Endodermal cell (in vitro differentiated cells): Measurements from ENCODE around the gene CBLC. TPM values are rescaled to one million over a fixed set of nuclear protein-coding genes. Genes with fewer than 3 reads are reported as not detected.
A peak's percentile ranks its signal among the peaks of the same experiment; 100 is the strongest.

Experiments used
- DNase-seq: peaks from one replicate; pipeline ENCODE4 v3.0.0-alpha.2; 2017
- H3K27ac ChIP-seq: 2 replicates; pipeline ENCODE4 v1.5.1; 2013; ENCODE audit warnings: mild to moderate bottlenecking, low read depth, low read length, moderate library complexity
- H3K27me3 ChIP-seq: 2 replicates; pipeline ENCODE4 v1.6.1; 2013; ENCODE audit warnings: mild to moderate bottlenecking, low read length, moderate library complexity; ENCODE audit not compliant: insufficient read depth, control insufficient read depth, poor library complexity, severe bottlenecking
- H3K36me3 ChIP-seq: 2 replicates; pipeline ENCODE4 v1.7.0; 2013; ENCODE audit warnings: mild to moderate bottlenecking, low read length, moderate library complexity; ENCODE audit not compliant: control insufficient read depth, insufficient read depth
- H3K4me1 ChIP-seq: one replicate; pipeline ENCODE4 v1.7.0; 2013; ENCODE audit warnings: low read length; ENCODE audit not compliant: control insufficient read depth, insufficient read depth
- H3K4me3 ChIP-seq: 2 replicates; pipeline ENCODE4 v1.5.1; 2013; ENCODE audit warnings: mild to moderate bottlenecking, low read length, moderate library complexity
- H3K9ac ChIP-seq: 2 replicates; pipeline ENCODE4 v1.6.1; 2013; ENCODE audit warnings: mild to moderate bottlenecking, low read length, moderate library complexity; ENCODE audit not compliant: poor library complexity, severe bottlenecking; ENCODE audit errors: extremely low read depth
- H3K9me3 ChIP-seq: 2 replicates; pipeline ENCODE4 v1.6.1; 2013; ENCODE audit warnings: mild to moderate bottlenecking, low read length, moderate library complexity; ENCODE audit not compliant: control insufficient read depth
- H3K27ac Mint-ChIP-seq: 2 replicates; pipeline ENCODE4 v1.8.0; 2020; ENCODE audit warnings: mixed read lengths
- H3K27me3 Mint-ChIP-seq: 2 replicates; pipeline ENCODE4 v1.8.0; 2021; ENCODE audit warnings: mild to moderate bottlenecking, mixed read lengths; ENCODE audit not compliant: insufficient read depth
- H3K36me3 Mint-ChIP-seq: 2 replicates; pipeline ENCODE4 v1.8.0; 2020; ENCODE audit warnings: low read depth, mixed read lengths
- H3K4me1 Mint-ChIP-seq: 2 replicates; pipeline ENCODE4 v1.8.0; 2020; ENCODE audit warnings: mixed read lengths
- H3K4me3 Mint-ChIP-seq: 2 replicates; pipeline ENCODE4 v1.8.0; 2020; ENCODE audit warnings: mild to moderate bottlenecking, moderate library complexity, mixed read lengths
- H3K9me3 Mint-ChIP-seq: 2 replicates; pipeline ENCODE4 v1.8.0; 2020; ENCODE audit warnings: mild to moderate bottlenecking, mixed read lengths
- CTCF ChIP-seq: fragments of 200-600 bp; sonication (generic); conservative IDR thresholded peaks from 2 replicates; pipeline ENCODE4 v1.5.0; 2021; ENCODE audit warnings: antibody characterized with exemption, mild to moderate bottlenecking
- WGBS, 2 experiments: methylation state at CpG; one replicate each; pipeline versions ENCODE4 v1.1.5 to v1.1.7; 2013; ENCODE audit warnings: missing lambda C conversion rate in 2 of 2, mixed read lengths in 1 of 2; ENCODE audit not compliant: insufficient coverage in 1 of 2, insufficient read length in 1 of 2; 5-methylcytosine and 5-hydroxymethylcytosine counted together
- total RNA-seq, 2 donors: library from RNA; stranded (reverse); fragmentation: NEBNext Ultra II Directional in 1 of 2; extraction: Animal tissue kit (Norgen Biotek cat#: 25700) in 1 of 2; gene quantifications; 2 replicates in 1 of 2; 3 replicates in 1 of 2; pipeline ENCODE4 v1.2.1, GENCODE V29; 2021

CBLC gene
- total RNA-seq, 2 donors from 2014 or later: 6.6 to 15.5 TPM

GRCh38 chr19:44845286-44845611 lies 67.6 kb downstream of the CBLC start:
- H3K9me3 Mint-ChIP-seq: no peaks in the 10 kb centered on the region
- Histone ChIP-seq H3K9ac (no peak overlapping the region), H3K9me3 (no peaks in the 10 kb centered on the region), H3K36me3 (peaks cover 12% of the 10 kb centered on the region), H3K4me1 (peaks cover 4% of the 10 kb centered on the region), H3K27ac (no peak overlapping the region), H3K4me3 (peak overlapping the region; percentile 81), H3K27me3 (no peaks in the 10 kb centered on the region)
- H3K27me3 Mint-ChIP-seq: no peaks in the 10 kb centered on the region
- TF ChIP-seq CTCF: no peak
- H3K27ac Mint-ChIP-seq: peak overlapping the region; percentile 99
- DNase-seq: no peak
- H3K4me3 Mint-ChIP-seq: peak overlapping the region; percentile 99
- peaks cover 11% of the 10 kb centered on the region for H3K36me3 Mint-ChIP-seq
- WGBS, 2 experiments: 19 to 27% methylated on average over 12 of the region's 12 CpGs
- peaks cover 18% of the 10 kb centered on the region for H3K4me1 Mint-ChIP-seq

- Histone ChIP-seq H3K27ac (peak within 1 kb of the TSS; percentile 96), H3K36me3 (peaks cover 17% of the 10 kb centered on the region), H3K4me3 (peak within 1 kb of the TSS; percentile 100), H3K27me3 (no peaks in the 10 kb centered on the region), H3K9ac (peak within 1 kb of the TSS; percentile 100), H3K4me1 (peaks cover 7% of the 10 kb centered on the region), H3K9me3 (no peaks in the 10 kb centered on the region)
- WGBS, 2 experiments: 0% methylated on average over 41 to 67 of the region's 67 CpGs
- Mint-ChIP-seq H3K9me3 (no peaks in the 10 kb centered on the region), H3K4me3 (peak within 1 kb of the TSS; percentile 99), H3K36me3 (peaks cover 13% of the 10 kb centered on the region), H3K27me3 (no peaks in the 10 kb centered on the region), H3K27ac (peak within 1 kb of the TSS; percentile 100), H3K4me1 (peaks cover 20% of the 10 kb centered on the region)
- TF ChIP-seq CTCF: peak; percentile 83
- DNase-seq: peak; percentile 100
Measured at GRCh38 chr19:44845612-44846454, 68.1 kb downstream of the CBLC start, which contains the start of gene NECTIN2. Gene NECTIN2 (plus strand): TSS chr19:44846297. CDS start chr19:44846526, 229 bp downstream.

- H3K27ac Mint-ChIP-seq: peak overlapping the region; percentile 100
- Histone ChIP-seq H3K36me3 (peaks cover 25% of the 10 kb centered on the region), H3K9me3 (no peaks in the 10 kb centered on the region), H3K4me3 (peak overlapping the region; percentile 100), H3K4me1 (peaks cover 7% of the 10 kb centered on the region), H3K9ac (peak overlapping the region; percentile 100), H3K27me3 (no peaks in the 10 kb centered on the region), H3K27ac (peak overlapping the region; percentile 96)
- H3K4me3 Mint-ChIP-seq: peak overlapping the region; percentile 99
- no peaks in the 10 kb centered on the region for H3K9me3 Mint-ChIP-seq
- peaks cover 23% of the 10 kb centered on the region for H3K4me1 Mint-ChIP-seq
- peak; percentile 96 for DNase-seq
- 0% methylated on average over 23 to 51 of the region's 51 CpGs for WGBS, 2 experiments
- peaks cover 17% of the 10 kb centered on the region for H3K36me3 Mint-ChIP-seq
- TF ChIP-seq CTCF: no peak
- H3K27me3 Mint-ChIP-seq: no peaks in the 10 kb centered on the region
Measured at GRCh38 chr19:44846455-44847143, 68.9 kb downstream of the CBLC start.
